GM21367 (cell line): ENCODE measurements around the gene PURA.
"Not testable (repeated sequence)": the region's sequence is repeated elsewhere in the genome, so short reads cannot be mapped to it uniquely, and the experiment has no call there.

ENCODE experiments used
- ATAC-seq: cut with Tn5 transposase; IDR thresholded peaks from one replicate; pipeline ENCODE4 v1.9.1; 2021; ENCODE audit not compliant: unreplicated experiment

The PURA gene

DNA sequence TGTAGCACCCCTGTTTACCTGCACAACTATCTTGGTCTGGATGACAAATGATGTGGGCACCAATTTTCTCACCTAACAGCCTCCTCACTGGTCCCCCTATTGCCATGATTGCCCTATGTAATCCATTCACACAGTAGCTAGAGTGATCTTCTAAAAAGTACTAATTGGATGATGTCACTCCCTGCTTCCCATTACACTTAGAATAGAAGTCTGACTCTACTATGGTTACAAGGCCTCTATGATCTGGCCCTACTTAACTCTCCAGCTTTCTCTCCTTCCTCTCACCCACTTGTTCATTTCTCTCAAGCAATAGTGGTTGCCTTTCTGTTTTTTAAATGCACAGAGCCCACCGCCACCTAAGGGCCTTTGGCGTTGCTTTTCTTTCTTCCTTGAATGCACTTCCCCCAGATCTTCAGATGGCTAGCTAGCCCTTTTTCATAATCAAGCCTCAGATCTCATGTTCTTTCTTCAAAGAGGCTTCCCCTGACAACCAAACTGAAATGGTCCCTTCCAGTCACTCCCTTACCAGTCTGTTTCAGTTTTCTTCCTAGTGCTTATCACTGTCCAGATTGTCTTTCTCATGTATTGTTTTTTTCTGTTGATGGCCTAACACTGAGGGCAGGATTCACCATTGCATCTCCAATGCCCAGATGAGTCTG lies 20.5 kb downstream of the PURA start:
- ATAC-seq, result no peak

DNA sequence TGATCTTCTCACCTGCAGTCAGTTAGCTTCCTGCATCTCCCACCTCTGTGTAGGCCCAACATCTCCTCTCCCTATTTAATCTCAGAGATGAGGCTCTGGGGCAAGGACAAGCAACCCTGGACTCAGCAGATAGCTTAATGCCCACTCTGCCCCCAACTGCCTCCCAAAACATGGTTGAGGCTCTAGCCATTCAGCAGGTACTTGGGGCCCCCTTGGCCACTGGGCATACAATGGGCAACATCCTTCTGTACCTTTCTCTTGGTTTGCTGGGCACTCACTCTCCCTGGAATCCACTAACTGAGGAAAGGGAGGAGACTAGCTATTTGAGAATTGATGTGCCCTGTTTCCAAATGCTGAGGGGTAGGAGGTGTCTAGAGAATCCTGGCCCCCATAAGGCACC lies 21.2 kb downstream of the PURA start:
- ATAC-seq, result no peak

DNA sequence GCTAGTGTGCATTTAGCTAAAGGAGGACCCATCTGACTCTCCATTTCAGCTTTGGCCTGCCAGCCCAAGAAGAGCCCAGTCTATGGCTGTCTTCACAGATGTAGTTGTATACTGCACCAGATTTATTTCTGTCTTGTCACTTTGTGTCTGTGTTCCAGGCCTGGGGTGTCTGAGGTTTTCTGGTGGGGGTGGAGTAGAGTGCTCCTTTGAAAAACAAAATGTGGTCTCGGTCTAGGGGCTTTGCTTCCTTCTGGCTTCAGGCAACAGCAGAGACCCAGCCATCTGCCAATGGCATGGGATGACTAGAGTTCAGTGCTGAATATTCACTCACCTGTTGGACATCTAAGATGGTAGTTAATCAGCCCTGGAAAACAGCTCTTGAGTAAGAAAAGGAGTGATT lies 22.7 kb downstream of the PURA start:
- ATAC-seq, result no peak

DNA sequence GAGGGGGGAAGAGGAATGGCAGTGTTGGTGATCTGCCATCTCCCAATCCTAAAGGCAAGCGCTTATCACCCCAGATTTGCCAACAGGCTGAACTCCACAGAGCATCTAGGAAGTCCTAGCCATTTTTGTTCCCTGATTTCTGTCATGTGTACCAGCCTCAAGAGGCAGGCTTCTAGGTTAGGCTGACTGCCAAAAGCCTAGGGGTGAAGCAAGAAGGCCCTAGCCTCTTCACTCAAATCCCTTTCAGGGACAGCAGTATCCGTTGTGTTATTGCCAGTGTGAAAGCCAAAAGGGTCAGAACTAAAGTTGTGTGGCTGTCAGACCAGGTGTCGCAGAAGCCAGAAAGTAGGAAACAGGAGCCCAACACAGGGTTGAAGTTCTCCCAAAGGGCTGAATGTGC lies 26.5 kb downstream of the PURA start:
- no peak for ATAC-seq

DNA sequence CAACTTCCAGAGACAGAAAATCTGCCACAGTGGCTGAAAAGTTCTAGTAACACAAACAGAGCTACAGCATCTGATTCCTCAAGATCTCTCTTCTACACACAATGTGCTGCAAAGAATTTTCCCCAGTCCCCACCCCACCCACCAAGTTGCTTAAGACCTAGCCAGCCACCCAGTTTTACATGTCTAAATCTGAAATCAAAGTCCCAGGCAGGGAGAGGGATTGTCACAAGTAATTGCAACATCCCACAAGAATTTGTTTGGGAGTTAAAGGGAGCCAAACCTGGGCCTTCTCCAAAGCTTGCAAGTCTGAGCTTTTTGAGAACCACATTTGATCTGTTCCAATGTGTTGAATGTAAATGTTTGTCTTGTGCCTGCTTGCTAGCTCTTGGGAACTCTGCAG lies 27.3 kb downstream of the PURA start:
- no peak for ATAC-seq

DNA sequence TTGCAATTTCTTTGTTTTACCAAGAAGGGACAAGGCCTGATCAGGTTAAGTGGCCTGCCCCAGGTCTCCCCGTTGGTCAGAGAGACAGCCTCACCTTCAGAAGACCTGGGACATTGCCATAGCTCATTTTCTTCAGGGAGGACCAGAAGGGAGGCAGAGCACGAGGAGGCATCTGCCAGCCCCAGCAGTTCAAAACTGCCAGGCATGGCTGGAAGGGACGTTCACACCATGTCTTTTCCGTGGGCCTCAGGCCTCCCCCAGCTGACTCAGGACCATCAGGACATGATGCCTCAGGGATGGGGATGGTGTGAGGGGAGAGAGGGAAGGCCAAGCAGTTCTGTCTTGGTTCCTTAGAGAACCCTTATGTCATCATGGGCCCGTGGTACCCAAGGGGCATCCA lies 28.3 kb downstream of the PURA start:
- no peak for ATAC-seq

DNA sequence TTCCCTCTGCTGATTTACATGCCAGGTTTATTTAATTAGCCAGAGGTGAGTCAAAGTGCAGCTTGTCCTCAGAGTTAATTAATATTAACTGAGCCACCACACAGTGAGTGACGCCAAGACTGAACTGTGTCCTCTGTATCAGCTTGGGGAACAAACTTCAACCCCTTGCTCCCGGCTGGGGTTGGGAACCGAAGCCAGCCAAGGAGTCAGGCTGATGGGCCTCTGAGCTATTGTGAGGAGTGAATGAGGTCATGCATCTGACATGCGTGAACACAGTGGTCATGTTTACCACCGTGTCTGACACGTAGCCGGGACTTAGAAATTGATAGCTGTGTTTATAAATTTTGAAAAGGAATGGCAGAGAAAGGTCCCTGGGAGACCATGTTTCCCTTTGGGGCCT lies 28.9 kb downstream of the PURA start:
- ATAC-seq, result no peak

DNA sequence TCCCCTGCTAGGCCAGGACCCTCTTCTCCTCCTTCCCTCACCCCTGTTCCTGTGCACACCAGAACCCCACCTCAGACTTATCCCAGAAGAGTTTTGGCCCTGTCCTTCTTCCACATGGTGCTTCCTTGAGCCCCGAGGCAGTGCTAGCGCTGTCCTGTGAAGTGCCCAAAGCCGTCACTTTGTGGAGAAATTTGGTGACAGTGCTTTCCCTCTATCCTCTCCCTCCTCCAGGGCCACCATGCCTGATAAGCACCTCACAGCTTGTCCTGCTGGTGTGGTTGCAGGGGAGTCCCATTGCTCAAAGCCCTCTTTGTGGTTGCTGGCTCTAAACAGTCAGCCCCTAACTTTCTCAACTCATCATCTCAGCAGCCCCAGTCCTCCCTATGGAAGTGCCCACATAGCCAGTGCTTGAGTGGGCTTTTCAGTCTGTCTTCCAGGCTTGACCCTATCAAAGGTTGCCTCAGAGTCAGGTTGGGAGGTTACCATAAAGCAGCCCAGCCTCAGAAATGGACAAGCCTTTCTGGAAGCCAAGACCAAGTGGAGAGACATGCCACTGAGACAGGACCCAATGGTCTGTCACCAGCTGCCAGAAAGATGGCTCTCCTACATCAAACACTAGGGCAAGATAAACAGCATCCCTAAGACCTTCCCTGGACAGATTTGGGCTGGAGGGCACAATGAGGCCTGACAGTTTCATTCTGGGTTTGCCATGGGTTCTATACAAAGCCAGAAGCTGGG lies 29.8 kb downstream of the PURA start:
- ATAC-seq, result no peak

DNA sequence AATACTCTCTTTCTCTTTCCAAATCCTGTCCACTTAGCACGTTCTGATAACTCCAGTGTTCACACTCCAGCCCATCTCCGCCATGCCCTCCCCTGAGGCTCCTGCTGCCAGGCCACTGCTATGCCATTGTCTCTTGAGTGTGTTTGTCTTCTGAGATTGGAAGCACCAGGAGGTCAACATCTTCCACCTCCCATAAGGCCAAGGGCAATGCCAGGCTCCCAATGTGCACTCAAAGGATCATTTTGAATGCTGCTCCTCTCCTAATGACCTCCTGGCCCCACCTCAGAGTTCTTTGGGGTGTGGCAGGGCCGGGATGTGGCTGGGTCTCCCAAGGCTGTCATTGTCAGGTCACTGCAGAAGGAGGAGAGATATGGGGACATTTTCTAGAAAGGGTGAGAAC lies 31.3 kb downstream of the PURA start:
- ATAC-seq, result no peak

DNA sequence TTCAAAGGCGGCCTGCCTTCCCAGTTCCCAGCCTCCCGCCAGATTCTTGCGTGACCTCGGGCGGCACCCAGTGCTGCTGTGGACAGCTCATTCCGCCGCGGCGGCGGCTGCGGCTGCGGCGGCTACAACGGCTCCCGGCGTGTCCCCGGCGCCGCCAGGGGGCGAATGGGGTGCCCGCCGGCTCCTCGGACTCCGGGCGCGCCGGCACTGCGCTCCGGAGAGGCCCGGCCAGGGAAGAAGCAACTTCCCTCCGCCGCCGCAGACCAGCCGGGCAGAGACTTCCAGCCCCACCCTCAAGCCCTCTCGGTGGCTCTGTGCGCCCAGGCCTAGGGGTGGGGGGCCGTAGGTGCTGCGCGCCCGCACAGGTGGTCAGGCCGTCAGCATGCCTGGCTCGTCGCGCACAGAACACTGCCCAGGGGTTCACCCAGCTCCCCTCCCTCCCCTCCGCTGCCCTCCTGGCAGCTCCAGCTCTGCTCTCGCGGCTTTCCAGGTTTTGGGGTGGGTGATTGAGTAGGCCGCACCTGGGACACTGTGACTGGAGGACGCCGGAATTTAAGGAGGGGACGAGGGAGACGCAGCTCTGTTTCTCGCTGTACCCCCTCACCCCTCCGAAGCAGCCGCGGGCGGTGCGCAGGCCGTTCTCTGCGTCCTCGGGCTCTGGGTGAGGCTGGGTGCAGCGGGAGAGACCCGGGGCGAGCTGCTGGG lies 32.1 kb downstream of the PURA start:
- peak; percentile 50 for ATAC-seq

DNA sequence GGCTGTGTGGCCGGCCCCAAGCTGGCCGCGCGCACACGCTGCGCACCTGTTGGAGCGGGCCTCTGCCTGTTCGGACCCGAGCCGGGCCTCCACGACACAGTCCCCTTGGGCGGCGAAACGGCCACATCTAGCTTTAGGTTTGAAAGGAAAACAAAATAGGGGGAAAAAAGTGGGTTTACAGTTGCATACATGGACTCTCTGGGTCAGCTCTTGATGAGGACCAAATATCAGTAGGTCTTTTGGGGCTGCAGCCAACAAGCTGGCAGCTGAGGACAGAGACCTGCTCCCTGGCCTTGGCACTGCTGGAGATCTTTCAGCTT lies 32.6 kb downstream of the PURA start:
- no peak for ATAC-seq

DNA sequence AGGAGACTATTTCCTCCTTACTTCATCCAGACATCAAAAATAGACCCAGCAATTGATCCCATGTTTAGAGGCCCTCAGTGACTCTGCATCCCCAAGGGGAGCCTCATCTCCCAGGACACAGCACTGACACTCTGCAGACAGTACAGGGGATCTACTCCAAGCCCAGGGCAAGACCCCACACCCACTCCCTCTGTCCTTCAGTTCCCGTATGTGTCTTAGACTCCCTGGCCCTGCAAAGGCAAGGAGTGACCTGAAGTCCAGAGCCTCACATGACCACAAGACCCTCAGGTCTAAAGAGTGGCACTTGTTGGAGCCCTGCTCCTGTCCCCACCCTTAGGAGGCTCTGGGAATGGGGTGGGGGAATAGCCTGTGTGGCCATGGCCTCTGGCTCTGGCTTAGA lies 33.6 kb downstream of the PURA start:
- no peak for ATAC-seq

DNA sequence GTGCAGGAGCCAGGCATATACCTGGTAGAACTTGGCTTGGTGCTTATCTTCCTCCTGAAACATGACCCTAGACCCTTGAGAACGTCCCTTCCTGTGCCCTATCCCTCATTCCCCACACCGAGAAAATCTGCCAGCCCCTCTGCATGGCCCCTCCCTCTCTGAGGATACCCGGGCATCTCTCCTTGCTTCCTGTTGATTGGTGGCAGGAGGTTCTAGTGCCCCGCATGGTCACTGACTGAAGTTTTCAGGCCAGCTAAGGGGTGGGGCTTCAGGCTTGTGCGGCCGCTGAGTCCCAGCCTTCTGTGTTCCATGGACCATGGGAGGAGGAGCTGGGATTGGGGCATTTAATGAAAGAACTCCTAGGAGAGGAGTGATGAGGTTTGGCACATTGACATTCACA lies 34.6 kb downstream of the PURA start:
- no peak for ATAC-seq

DNA sequence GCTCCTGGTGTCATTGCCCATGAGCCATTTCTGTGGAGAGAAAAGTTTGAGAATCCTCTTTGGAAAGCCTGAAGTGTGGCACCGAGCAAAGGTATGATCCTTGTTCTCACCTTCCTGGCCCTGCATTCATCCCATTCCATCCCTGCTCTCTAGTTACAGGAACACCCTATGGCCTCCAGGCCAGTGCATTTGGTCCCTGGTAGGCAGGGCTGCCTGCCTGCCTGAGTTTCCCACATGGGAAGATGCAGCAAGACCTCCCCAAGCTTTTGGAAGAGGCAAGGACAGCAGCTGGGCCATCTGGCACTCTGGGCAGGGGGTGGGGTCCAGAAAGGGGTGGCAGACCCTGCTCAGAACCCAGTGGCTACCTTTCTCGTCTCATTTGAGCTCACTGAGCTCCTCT lies 36.3 kb downstream of the PURA start:
- ATAC-seq, result no peak

DNA sequence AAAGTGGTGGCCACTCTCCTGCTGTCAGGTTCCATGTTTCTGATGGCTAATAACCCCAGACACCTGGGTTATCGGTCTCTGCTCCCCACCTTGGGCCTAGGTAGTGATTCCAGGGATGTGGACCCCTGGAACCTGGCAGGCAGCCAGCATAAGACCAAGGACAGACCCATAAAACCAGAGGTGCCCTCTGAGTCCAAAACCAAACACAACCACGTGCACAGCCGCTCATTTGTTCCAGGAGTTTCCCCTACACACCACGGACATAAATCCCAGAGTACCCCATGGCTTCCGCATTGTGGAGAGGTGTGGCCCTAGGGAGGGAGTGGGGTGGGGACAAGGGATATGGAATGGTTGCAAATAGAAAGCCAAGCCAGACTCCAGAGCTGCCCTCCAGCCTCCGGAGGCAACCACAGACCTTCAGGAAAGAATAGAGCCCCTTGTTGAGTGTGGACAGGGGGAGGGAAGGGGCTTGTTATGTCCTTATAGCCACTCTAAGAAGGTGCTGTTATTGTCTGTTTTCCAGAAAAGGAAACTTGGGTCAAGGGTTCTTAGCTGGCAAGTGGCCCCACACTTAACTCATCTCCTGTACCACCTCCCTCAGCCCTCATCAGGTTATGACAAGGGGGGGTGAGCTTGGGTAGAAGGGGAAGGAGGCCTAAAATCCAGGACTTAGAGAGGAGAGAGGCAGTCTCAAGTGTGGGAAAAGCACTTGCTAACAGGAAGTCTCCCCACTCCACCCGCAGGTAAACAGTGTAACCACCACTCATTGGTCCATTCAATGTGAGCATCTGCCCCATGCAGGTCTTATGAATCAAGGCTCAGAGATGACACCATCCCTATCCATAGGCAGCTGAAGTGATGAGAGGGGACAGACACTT lies 37.5 kb downstream of the PURA start:
- ATAC-seq, result no peak

DNA sequence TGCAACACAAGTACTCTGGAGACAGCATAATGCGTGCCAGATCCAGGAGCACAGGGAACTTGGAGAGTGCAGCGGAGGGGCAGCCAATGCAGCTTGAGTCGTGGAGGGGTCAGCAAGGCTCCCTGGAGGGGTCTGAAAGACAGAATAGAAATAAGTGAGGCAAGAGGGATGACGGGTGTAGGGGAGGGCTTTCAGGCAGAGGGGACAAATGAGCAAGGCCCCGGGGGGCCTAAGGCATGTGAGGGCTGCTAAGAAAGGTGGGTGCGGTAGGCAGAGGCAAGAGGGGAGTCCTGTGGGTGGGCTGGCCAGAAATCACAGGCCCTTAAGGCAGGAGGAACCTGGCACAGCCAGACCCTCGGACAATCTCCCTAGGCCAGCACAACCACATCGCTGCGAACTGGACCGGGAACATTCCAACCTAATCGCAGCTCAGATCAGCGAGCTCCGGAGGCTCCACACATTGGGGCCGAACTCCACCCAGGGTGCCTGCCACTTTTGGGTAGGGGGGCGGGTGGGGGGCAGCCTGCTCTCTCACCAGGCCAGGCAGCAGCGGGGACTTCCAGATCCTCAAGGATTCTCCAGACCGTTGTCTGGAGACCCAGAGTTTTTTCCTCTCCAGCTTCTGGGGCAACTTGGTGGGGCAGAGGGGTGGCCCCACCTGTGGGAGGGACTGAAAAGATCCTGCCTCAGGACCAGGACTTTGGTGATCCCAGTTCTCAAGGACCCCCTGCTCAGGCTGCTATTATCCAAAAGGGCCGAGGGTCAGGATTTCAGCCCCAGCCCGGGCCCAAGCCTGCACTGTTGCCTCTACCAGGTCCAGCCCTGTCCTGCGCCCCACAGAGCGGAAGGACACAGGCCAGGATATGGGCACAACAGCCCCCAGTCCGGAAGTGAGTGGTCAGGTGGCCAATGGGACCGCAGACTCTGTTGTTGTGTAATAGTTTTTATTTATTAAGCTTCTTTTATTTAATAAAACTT lies 38.4 kb downstream of the PURA start:
- no peak for ATAC-seq

DNA sequence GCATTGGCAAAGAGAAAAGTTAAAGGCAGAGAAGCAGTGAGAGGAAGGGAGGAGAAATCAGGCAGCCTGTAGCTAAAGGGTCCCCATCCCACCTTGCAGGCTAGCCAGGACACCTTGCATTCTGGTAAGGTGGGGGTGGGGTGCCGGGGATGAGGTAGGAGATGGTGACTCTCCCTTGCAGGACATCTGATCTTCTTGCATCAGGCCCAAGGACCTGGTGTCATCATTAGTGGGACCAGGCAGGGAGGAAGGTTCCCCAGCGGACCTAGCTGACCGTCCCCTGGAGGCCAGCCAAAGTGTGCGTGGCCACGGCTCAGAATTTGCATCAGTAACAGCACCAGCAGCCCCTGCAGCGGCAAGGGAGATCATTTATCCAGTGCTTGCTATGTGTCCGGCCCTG lies 39.3 kb downstream of the PURA start:
- no peak for ATAC-seq

DNA sequence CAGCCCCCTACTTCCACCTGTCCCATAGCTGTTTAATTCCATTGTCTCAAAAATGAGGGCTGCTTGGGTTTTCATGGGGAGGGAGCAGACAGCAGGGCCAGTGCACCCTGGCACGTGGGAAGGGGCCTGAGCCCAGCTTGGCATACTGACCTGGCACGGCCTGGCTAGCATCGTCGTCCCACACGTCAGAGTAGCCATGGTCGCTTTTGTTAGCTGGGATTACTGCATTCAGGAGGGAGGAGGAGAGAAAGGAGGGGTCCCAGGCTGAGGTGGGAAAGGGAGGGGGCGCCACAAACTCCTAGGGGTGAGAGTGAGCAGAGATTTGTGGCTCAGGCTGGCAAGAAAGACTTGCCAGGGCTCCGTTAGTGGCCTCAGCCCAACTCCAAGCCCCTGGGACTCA lies 40.0 kb downstream of the PURA start:
- ATAC-seq, result no peak

DNA sequence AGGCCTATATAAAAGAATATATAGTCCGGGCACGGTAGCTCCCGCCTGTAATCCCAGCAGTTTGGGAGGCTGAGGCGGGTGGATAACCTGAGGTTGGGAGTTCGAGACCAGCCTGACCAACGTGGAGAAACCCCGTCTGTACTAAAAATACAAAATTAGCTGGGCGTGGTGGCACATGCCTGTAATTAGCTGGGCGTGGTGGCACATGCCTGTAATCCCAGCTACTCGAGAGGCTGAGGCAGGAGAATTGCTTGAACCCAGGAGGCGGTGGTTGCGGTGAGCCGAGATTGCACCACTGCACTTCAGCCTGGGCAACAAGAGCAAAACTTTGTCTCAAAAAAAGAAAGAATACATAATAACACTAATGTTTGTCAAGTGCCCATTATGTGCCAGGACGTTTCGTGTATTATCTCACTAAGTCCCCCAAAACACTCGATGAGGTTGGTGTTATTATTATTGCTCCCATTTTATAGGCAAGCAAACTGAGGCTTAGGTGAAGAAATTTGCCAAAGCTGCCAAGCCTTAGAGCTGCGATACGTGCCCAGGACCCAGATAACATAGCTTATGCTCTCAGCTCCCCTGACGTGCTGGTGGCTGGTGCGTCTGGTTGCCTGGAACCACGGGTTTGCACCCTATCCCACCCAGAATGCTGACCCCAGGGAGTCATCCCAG lies 40.9 kb downstream of the PURA start:
- not testable (repeated sequence) for ATAC-seq
